Fibroblast of mammary gland (primary cell): ENCODE data around the gene OR6J1.
"Not testable (repeated sequence)": the region's sequence is repeated elsewhere in the genome, so short reads cannot be mapped to it uniquely, and the experiment has no call there.

Experiments
- DNase-seq: peaks from one replicate; pipeline ENCODE4 v3.0.0-alpha.2; 2010; ENCODE audit warnings: low read depth
- H3K4me3 ChIP-seq: 2 replicates; pipeline ENCODE4 v1.5.1; 2011; ENCODE audit warnings: low read depth, mild to moderate bottlenecking, low read length, moderate library complexity; ENCODE audit not compliant: control insufficient read depth
- TF ChIP-seq, protein P1 (sequence below): conservative IDR thresholded peaks from 2 replicates; pipeline ENCODE4 v1.5.1; 2011; ENCODE audit warnings: low read depth, low read length, inconsistent platforms; ENCODE audit not compliant: control insufficient read depth, insufficient read depth

The OR6J1 gene

GRCh38 chr14:22644305-22644635 lies at the start of gene OR6J1:
OR6J1 (minus strand) TSS chr14:22644352; CDS start chr14:22634811, 9,541 bp downstream.
- TF ChIP-seq, protein P1, sequence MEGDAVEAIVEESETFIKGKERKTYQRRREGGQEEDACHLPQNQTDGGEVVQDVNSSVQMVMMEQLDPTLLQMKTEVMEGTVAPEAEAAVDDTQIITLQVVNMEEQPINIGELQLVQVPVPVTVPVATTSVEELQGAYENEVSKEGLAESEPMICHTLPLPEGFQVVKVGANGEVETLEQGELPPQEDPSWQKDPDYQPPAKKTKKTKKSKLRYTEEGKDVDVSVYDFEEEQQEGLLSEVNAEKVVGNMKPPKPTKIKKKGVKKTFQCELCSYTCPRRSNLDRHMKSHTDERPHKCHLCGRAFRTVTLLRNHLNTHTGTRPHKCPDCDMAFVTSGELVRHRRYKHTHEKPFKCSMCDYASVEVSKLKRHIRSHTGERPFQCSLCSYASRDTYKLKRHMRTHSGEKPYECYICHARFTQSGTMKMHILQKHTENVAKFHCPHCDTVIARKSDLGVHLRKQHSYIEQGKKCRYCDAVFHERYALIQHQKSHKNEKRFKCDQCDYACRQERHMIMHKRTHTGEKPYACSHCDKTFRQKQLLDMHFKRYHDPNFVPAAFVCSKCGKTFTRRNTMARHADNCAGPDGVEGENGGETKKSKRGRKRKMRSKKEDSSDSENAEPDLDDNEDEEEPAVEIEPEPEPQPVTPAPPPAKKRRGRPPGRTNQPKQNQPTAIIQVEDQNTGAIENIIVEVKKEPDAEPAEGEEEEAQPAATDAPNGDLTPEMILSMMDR = no peak
- H3K4me3 ChIP-seq = no peak within 1 kb of the TSS
- DNase-seq = no peak

DNA sequence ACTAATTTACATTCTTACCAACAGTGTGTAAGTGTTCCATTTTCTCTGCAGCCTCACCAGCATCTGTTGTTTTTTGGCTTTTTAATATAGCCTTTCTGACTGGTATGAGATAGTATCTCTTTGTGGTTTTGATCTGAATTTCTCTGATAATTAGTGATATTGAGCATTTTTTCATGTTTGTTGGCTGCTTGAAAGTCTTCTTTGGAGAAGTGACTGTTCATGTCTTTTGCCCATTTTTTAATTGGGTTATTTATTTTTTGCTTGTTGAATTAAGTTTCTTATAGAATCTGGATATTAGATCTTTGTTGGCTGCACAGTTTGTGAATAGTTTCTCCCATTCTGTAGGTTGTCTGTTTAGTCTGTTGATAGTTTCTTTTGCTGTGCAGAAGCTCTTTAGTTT lies 48.0 kb upstream of the OR6J1 start:
- no peak for DNase-seq
- H3K4me3 ChIP-seq = no peak overlapping the region
- TF ChIP-seq, protein P1 = no peak

DNA sequence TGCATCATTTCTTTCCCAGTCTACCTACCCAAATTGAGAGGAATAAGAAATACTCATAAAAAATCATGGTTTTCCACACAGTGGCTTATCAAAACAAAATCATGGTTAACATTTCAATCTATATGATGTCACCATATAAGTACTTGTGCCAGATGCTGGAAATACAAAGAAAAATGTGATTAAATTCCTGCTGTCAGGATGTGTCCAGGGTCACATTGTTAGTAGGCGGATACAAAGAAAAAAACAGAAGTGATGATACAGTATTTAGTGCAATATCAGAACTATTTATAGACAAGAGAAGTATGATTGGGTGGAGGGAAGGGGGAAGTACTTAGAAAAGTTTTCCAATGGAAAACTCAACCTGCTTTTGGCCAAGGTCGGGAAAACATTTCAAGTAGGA lies 47.0 kb upstream of the OR6J1 start:
- DNase-seq = peak; percentile 49
- TF ChIP-seq, protein P1 = no peak
- no peak overlapping the region for H3K4me3 ChIP-seq

DNA sequence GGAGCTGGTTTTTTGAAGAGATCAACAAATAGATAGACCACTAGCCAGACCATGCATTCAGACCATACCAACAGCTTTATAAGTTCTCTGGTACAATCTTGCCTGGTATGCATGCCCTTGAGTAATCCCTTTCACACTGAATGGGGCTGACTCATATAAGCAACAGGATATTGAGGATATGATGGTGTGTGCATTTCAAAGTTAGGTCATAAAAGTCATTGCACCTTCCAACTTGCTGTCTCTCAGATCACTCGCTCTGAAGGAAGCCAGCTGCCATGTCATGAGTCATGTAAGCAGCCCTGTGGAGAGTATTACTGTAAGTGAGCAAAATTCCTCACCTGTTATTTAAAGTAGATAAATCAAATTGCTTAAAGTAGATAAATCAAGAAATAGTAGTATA lies 45.0 kb upstream of the OR6J1 start:
- peak; percentile 92 for DNase-seq
- no peak overlapping the region for H3K4me3 ChIP-seq
- TF ChIP-seq, protein P1 = no peak

GRCh38 chr14:22687969-22688368 lies 43.8 kb upstream of the OR6J1 start:
- not testable (repeated sequence) for H3K4me3 ChIP-seq, DNase-seq

GRCh38 chr14:22686176-22686611 lies 42.0 kb upstream of the OR6J1 start:
- not testable (repeated sequence) for DNase-seq, H3K4me3 ChIP-seq

GRCh38 chr14:22685467-22685866 lies 41.3 kb upstream of the OR6J1 start:
- DNase-seq = no peak
- no peak overlapping the region for H3K4me3 ChIP-seq
- TF ChIP-seq, protein P1 = no peak

- H3K4me3 ChIP-seq, DNase-seq: not testable (repeated sequence)
Observed at GRCh38 chr14:22683428-22683827, 39.3 kb upstream of the OR6J1 start.

DNA sequence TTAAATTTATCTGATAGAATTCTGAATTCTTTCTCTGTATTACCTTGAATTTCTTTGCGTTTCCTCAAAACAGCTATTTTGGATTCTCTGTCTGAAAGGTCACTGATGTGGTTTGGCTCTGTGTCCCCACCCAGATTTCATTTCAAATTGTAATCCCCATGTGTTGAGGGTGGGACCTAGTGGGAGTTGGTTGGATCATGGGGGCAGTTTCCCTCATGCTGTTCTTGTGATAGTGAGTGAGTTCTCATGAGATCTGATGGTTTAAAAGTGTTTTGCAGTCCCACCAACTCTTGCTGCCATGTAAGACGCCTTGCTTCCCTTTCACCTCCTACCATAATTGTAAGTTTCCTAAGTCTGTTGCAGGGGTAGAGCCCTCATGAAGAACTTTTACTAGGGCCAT lies 34.1 kb upstream of the OR6J1 start:
- TF ChIP-seq, protein P1 = no peak
- DNase-seq = no peak
- H3K4me3 ChIP-seq = no peak overlapping the region

DNA sequence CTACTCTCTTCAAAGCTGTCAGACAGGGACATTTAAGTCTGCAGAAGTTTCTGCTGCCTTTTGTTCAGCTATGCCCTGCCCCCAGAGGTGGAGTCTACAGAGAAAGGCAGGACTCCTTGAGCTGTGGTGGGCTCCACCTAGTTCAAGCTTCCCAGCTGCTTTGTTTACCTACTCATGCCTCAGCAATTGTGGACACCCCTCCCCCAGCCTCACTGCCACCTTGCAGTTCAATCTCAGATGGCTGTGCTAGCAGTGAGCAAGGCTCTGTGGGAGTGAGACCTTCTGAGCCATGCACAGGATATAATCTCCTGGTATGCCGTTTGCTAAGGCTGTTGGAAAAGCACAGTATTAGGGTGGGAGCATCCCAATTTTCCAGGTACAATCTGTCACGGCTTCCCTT lies 33.4 kb upstream of the OR6J1 start:
- H3K4me3 ChIP-seq, DNase-seq: not testable (repeated sequence)
